PC-9 (cell line): Measurements from ENCODE around the gene ATP2B1. TPM values are rescaled to one million over a fixed set of nuclear protein-coding genes. Genes with fewer than 3 reads are reported as not detected.

ENCODE experiments used
- BruUV-seq: library from RNA; stranded (reverse); fragments of 400-500 nt; replicated peaks from 2 replicates; lab custom pipeline; 2021; lab: Mats Ljungman, UMichigan
- CTCF ChIA-PET: fragments of 300-600 bp; sonication (Branson Sonifier 250); formaldehyde crosslinking; loops from one replicate; lab custom pipeline; 2022; ENCODE audit warnings: antibody characterized with exemption; lab: Charles Lee
- POLR2A ChIA-PET: fragments of 300-600 bp; sonication (Branson Sonifier 250); formaldehyde crosslinking; loops from one replicate; lab custom pipeline; 2022; ENCODE audit warnings: antibody characterized with exemption; ENCODE audit not compliant: unreplicated experiment; lab: Charles Lee
- DNase-seq, 2 experiments: peaks; one replicate each; pipeline versions ENCODE4 v3.0.0 to v3.0.0-alpha.2; 2015 to 2022; ENCODE audit warnings: mixed read lengths in 1 of 2
- H2AFZ ChIP-seq: fragments of 200-600 bp; sonication (generic); 2 replicates; pipeline ENCODE4 v1.8.1; 2017; ENCODE audit warnings: antibody characterized with exemption
- H3F3A ChIP-seq: fragments of 200-600 bp; sonication (generic); 2 replicates; pipeline ENCODE4 v1.8.1; 2017; ENCODE audit warnings: antibody characterized with exemption, mild to moderate bottlenecking, low read depth; ENCODE audit not compliant: insufficient read depth
- H3K27ac ChIP-seq: fragments of 200-600 bp; sonication (generic); 2 replicates; pipeline ENCODE4 v1.6.1; 2016; ENCODE audit warnings: mixed run types
- H3K27me3 ChIP-seq: fragments of 200-600 bp; sonication (generic); 2 replicates; pipeline ENCODE4 v1.6.1; 2016; ENCODE audit warnings: low read depth, mixed run types; ENCODE audit not compliant: insufficient read depth
- H3K36me3 ChIP-seq: fragments of 200-600 bp; sonication (generic); 2 replicates; pipeline ENCODE4 v1.6.1; 2016; ENCODE audit warnings: low read depth, mixed run types
- H3K4me1 ChIP-seq: fragments of 200-600 bp; sonication (generic); replicated peaks from 2 replicates; pipeline ENCODE4 v1.6.1; 2016; ENCODE audit warnings: mixed run types; ENCODE audit not compliant: insufficient read depth
- H3K4me2 ChIP-seq: fragments of 200-600 bp; sonication (generic); 2 replicates; pipeline ENCODE4 v1.6.1; 2017; ENCODE audit warnings: mixed run types
- H3K4me3 ChIP-seq: fragments of 200-600 bp; sonication (generic); 2 replicates; pipeline ENCODE4 v1.6.1; 2016; ENCODE audit warnings: mixed run types
- H3K79me2 ChIP-seq: fragments of 200-600 bp; sonication (generic); 2 replicates; pipeline ENCODE4 v1.6.1; 2017; ENCODE audit warnings: low read depth, mixed run types
- H3K9me2 ChIP-seq: fragments of 200-600 bp; sonication (generic); 2 replicates; pipeline ENCODE4 v1.8.1; 2017; ENCODE audit warnings: mild to moderate bottlenecking; ENCODE audit not compliant: insufficient read depth
- H3K9me3 ChIP-seq: fragments of 200-600 bp; sonication (generic); 2 replicates; pipeline ENCODE4 v1.8.1; 2016; ENCODE audit warnings: low read depth; ENCODE audit not compliant: insufficient read depth
- H4K20me1 ChIP-seq: fragments of 200-600 bp; sonication (generic); 2 replicates; pipeline ENCODE4 v1.8.1; 2017; ENCODE audit not compliant: insufficient read depth
- CTCF ChIP-seq: fragments of 200-600 bp; sonication (generic); conservative IDR thresholded peaks from 2 replicates; pipeline ENCODE4 v1.6.1; 2017; ENCODE audit warnings: mixed run types, antibody characterized with exemption, mild to moderate bottlenecking, moderate library complexity
- EZH2 ChIP-seq: fragments of 200-600 bp; sonication (generic); IDR thresholded peaks from 2 replicates; pipeline ENCODE4 v1.8.0; 2017; ENCODE audit warnings: antibody characterized with exemption, low read depth
- intact Hi-C: fragments of 100-400 bp; cut with micrococcal nuclease; formaldehyde crosslinking; loops from one replicate; pipeline ENCODE4 v1.10.0; 2022; ENCODE audit not compliant: unreplicated experiment
- total RNA-seq: library from RNA; stranded (reverse); gene quantifications from 2 replicates; pipeline ENCODE4 v1.2.3, GENCODE V29; 2021

ATP2B1 gene
- total RNA-seq, 1 experiment from 2014 or later = 29.4 TPM

- peaks cover 30% of the 10 kb centered on the region for H3F3A ChIP-seq
- peak overlapping the region; percentile 56 for H3K4me2 ChIP-seq
- no peak for TF ChIP-seq EZH2
- TF ChIP-seq CTCF = no peak
- BruUV-seq = no TSS peak
- H3K4me1 ChIP-seq = peaks cover 40% of the 10 kb centered on the region
- no peaks in the 10 kb centered on the region for H3K79me2 ChIP-seq
- no peaks in the 10 kb centered on the region for H3K36me3 ChIP-seq
- POLR2A ChIA-PET = interaction anchor here (0.6 kb wide), 1 partner anchor 1184 kb away, joined by 4 read pairs; no protein-coding TSS in a partner anchor
- no peak for DNase-seq
- intact Hi-C loops = loop anchor here (1.0 to 2.0 kb wide), 2 partner anchors 47 to 335 kb away; no protein-coding TSS in a partner anchor
- H4K20me1 ChIP-seq = no peaks in the 10 kb centered on the region
- H3K9me2 ChIP-seq = no peaks in the 10 kb centered on the region
- peak overlapping the region; percentile 98 for H3K27ac ChIP-seq
- peak overlapping the region; percentile 14; the same call in 1 of the 2 replicates for H3K4me3 ChIP-seq
- H3K9me3 ChIP-seq = peaks cover 18% of the 10 kb centered on the region; the same call in 1 of the 2 replicates
- peak overlapping the region; percentile 55; the same call in 1 of the 2 replicates for H2AFZ ChIP-seq
- CTCF ChIA-PET = no interaction called here
- no peaks in the 10 kb centered on the region for H3K27me3 ChIP-seq
Observed at GRCh38 chr12:89756194-89756584, 47.6 kb upstream of the ATP2B1 start.

GRCh38 chr12:89753997-89754396 is 45.4 kb upstream of the ATP2B1 start:
- no TSS peak for BruUV-seq
- intact Hi-C loops = no loop called here
- CTCF ChIA-PET = no interaction called here

GRCh38 chr12:89752341-89752740 is 43.7 kb upstream of the ATP2B1 start:
- BruUV-seq = no TSS peak
- peaks cover 42% of the 10 kb centered on the region for H3K4me1 ChIP-seq

More at GRCh38 chr12:89753997-89754396, 45.4 kb upstream of the ATP2B1 start:
- DNase-seq = no peak
- no peaks in the 10 kb centered on the region for H4K20me1 ChIP-seq
- H3K79me2 ChIP-seq = no peaks in the 10 kb centered on the region
- H3K4me3 ChIP-seq = no peak overlapping the region
- H3K9me3 ChIP-seq = peaks cover 6% of the 10 kb centered on the region; the same call in 1 of the 2 replicates
- no peak overlapping the region for H3K27ac ChIP-seq
- peaks cover 46% of the 10 kb centered on the region for H3F3A ChIP-seq
- no peak overlapping the region for H2AFZ ChIP-seq
- POLR2A ChIA-PET = no interaction called here
- no peaks in the 10 kb centered on the region for H3K9me2 ChIP-seq
- TF ChIP-seq EZH2 (no peak), CTCF (no peak)
- no peaks in the 10 kb centered on the region for H3K27me3 ChIP-seq
- H3K4me1 ChIP-seq = peaks cover 52% of the 10 kb centered on the region
- H3K36me3 ChIP-seq = no peaks in the 10 kb centered on the region
- no peak overlapping the region for H3K4me2 ChIP-seq

More at GRCh38 chr12:89752341-89752740, 43.7 kb upstream of the ATP2B1 start:
- POLR2A ChIA-PET = no interaction called here
- H3K79me2 ChIP-seq = no peaks in the 10 kb centered on the region
- CTCF ChIA-PET = no interaction called here
- no peaks in the 10 kb centered on the region for H4K20me1 ChIP-seq
- no peak overlapping the region for H3K4me2 ChIP-seq
- no peak for TF ChIP-seq CTCF
- TF ChIP-seq EZH2 = no peak
- H3K4me3 ChIP-seq = no peak overlapping the region
- DNase-seq = no peak
- no peaks in the 10 kb centered on the region for H3K9me2 ChIP-seq
- peaks cover 36% of the 10 kb centered on the region for H3F3A ChIP-seq
- H2AFZ ChIP-seq = no peak overlapping the region
- H3K9me3 ChIP-seq = peaks cover 6% of the 10 kb centered on the region; the same call in 1 of the 2 replicates
- no peaks in the 10 kb centered on the region for H3K36me3 ChIP-seq
- H3K27me3 ChIP-seq = no peaks in the 10 kb centered on the region
- intact Hi-C loops = no loop called here
- no peak overlapping the region for H3K27ac ChIP-seq
